GM12864 (cell line): ENCODE data around the gene PRR5L.

ENCODE experiments used
- DNase-seq: peaks from one replicate; pipeline ENCODE4 v3.0.0-alpha.2; 2011; ENCODE audit warnings: low read depth
- H3K4me3 ChIP-seq: 2 replicates; pipeline ENCODE4 v1.5.1; 2011; ENCODE audit warnings: mild to moderate bottlenecking, low read depth, low read length, control low read depth
- CTCF ChIP-seq: IDR thresholded peaks from 2 replicates; pipeline ENCODE4 v1.5.1; 2011; ENCODE audit warnings: low read depth, mild to moderate bottlenecking, moderate library complexity, low read length, control low read depth, inconsistent platforms; ENCODE audit errors: missing control alignments

Gene PRR5L

GRCh38 chr11:36465449-36466163 lies 169.5 kb downstream of the PRR5L start:
- no peak for TF ChIP-seq CTCF
- DNase-seq: no peak
- no peak overlapping the region for H3K4me3 ChIP-seq

- H3K4me3 ChIP-seq: no peak overlapping the region
- no peak for DNase-seq
- TF ChIP-seq CTCF: no peak
Observed at GRCh38 chr11:36467012-36467411, 170.9 kb downstream of the PRR5L start.

GRCh38 chr11:36467916-36468315 lies 171.8 kb downstream of the PRR5L start:
- no peak for DNase-seq
- H3K4me3 ChIP-seq: no peak overlapping the region
- TF ChIP-seq CTCF: no peak

GRCh38 chr11:36469063-36469462 lies 173.0 kb downstream of the PRR5L start:
- TF ChIP-seq CTCF: peak; percentile 38
- no peak for DNase-seq
- no peak overlapping the region for H3K4me3 ChIP-seq

GRCh38 chr11:36469881-36470802 lies 174.1 kb downstream of the PRR5L start:
- DNase-seq: no peak
- TF ChIP-seq CTCF: no peak
- no peak overlapping the region for H3K4me3 ChIP-seq

GRCh38 chr11:36471577-36471976 lies 175.5 kb downstream of the PRR5L start:
- H3K4me3 ChIP-seq: no peak overlapping the region
- DNase-seq: no peak
- no peak for TF ChIP-seq CTCF

GRCh38 chr11:36475192-36475591 lies 179.1 kb downstream of the PRR5L start:
- DNase-seq: no peak
- no peak overlapping the region for H3K4me3 ChIP-seq
- TF ChIP-seq CTCF: no peak
